ENCODE measurements around the gene ITFG1.

GRCh38 chr16:47323241-47323640, 137.6 kb downstream of the ITFG1 start:
- TF ChIP-seq POLR2AphosphoS5 (IDR thresholded peaks at IDR 0.05; ENCODE audit: borderline replicate concordance, low read depth, low read length) = no peak
- TF ChIP-seq EZH2 (IDR thresholded peaks at IDR 0.05) = no peak
- no peak for TF ChIP-seq FOXP2 (optimal IDR thresholded peaks at IDR 0.05; ENCODE audit: control extremely low read depth, extremely low read length, insufficient read depth)

Measured in SK-N-MC (cell line).